ENCODE results near the gene ADAM19.

GRCh38 chr5:157479166-157479565, 96.4 kb downstream of the ADAM19 start:
- no peak for TF ChIP-seq POLR2AphosphoS5 (IDR thresholded peaks at IDR 0.05; ENCODE audit: low read depth, low read length)
- TF ChIP-seq POLR2A (IDR thresholded peaks at IDR 0.05; ENCODE audit: low read depth, low read length), result no peak

All from GM12892 (cell line).